Keratinocyte (primary cell): ENCODE results near the gene PPME1.

ENCODE experiments used
- EZH2 ChIP-seq: IDR thresholded peaks from one replicate; pipeline ENCODE4 v1.6.1; 2012; ENCODE audit warnings: inconsistent platforms, mild to moderate bottlenecking, low read length, moderate library complexity
- TF ChIP-seq, protein P1 (sequence below), 3 experiments: IDR thresholded peaks in 1 of 3; conservative IDR thresholded peaks in 1 of 3; optimal IDR thresholded peaks in 1 of 3; 2 replicates in 2 of 3; 3 replicates in 1 of 3; pipeline versions ENCODE3 to v1.5.1; 2011; ENCODE audit warnings: low read length in 3 of 3, mild to moderate bottlenecking in 3 of 3, moderate library complexity in 2 of 3, control low read depth in 1 of 3, inconsistent platforms in 1 of 3; ENCODE audit not compliant: insufficient read depth in 2 of 3; ENCODE audit errors: extremely low read depth in 1 of 3

DNA sequence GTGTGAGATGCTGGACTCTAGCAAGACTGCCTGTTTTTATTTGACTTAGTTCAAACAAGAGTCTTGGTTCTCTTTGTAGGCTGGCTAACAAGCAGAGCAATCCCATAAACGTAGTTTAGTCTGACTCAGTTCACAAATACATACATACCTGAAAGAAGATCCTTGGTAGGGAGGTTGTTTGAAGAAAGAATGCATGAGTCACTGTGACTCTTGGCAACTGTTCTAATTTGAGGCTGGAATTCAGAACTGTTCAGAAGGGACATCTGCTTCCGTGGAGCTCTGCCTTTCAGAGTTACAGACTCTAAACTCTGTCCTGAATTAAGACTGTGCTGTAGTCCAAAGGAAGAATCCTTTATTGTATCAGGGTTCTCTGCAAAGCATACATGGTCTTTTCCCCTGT lies 32.5 kb upstream of the PPME1 start:
- TF ChIP-seq, protein P1, sequence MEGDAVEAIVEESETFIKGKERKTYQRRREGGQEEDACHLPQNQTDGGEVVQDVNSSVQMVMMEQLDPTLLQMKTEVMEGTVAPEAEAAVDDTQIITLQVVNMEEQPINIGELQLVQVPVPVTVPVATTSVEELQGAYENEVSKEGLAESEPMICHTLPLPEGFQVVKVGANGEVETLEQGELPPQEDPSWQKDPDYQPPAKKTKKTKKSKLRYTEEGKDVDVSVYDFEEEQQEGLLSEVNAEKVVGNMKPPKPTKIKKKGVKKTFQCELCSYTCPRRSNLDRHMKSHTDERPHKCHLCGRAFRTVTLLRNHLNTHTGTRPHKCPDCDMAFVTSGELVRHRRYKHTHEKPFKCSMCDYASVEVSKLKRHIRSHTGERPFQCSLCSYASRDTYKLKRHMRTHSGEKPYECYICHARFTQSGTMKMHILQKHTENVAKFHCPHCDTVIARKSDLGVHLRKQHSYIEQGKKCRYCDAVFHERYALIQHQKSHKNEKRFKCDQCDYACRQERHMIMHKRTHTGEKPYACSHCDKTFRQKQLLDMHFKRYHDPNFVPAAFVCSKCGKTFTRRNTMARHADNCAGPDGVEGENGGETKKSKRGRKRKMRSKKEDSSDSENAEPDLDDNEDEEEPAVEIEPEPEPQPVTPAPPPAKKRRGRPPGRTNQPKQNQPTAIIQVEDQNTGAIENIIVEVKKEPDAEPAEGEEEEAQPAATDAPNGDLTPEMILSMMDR (optimal IDR thresholded peaks at IDR 0.05 in 1 of 3, IDR thresholded peaks at IDR 0.05 in 1 of 3, conservative IDR thresholded peaks at IDR 0.05 in 1 of 3; ENCODE audit: extremely low read depth in 1 of 3, insufficient read depth in 2 of 3, low read length in 3 of 3), result no peak
- no peak for TF ChIP-seq EZH2
